ENCODE results near the gene OR6C3.
"Not testable (repeated sequence)": the region's sequence is repeated elsewhere in the genome, so short reads cannot be mapped to it uniquely, and the experiment has no call there.

OR6C3 gene

DNA sequence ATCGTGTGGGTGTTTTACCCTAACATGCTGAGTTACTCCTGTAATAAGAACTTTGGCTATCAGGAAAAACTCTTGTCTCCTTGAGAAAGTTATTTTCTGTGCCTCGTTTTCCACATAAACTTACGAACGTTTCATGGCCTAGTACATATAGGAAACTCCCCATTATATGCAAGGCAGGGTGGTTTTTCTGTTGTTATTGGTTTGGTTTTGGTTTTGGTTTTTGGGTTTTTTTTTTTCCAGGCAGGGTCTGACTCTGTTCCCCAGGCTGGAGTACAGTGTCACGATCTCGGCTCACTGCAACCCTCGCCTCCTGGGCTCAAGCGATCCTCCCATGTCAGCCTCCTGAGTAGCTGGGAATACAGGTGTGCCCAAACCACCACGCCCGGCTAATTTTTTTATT, 5.5 kb downstream of the OR6C3 start:
- TF ChIP-seq EZH2phosphoT487 (IDR thresholded peaks at IDR 0.05; ENCODE audit: low read length): no peak
- TF ChIP-seq, protein P1, sequence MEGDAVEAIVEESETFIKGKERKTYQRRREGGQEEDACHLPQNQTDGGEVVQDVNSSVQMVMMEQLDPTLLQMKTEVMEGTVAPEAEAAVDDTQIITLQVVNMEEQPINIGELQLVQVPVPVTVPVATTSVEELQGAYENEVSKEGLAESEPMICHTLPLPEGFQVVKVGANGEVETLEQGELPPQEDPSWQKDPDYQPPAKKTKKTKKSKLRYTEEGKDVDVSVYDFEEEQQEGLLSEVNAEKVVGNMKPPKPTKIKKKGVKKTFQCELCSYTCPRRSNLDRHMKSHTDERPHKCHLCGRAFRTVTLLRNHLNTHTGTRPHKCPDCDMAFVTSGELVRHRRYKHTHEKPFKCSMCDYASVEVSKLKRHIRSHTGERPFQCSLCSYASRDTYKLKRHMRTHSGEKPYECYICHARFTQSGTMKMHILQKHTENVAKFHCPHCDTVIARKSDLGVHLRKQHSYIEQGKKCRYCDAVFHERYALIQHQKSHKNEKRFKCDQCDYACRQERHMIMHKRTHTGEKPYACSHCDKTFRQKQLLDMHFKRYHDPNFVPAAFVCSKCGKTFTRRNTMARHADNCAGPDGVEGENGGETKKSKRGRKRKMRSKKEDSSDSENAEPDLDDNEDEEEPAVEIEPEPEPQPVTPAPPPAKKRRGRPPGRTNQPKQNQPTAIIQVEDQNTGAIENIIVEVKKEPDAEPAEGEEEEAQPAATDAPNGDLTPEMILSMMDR (IDR thresholded peaks at IDR 0.05; ENCODE audit: low read length): no peak
- no peak for TF ChIP-seq EZH2 (optimal IDR thresholded peaks at IDR 0.05; ENCODE audit: low read depth, low read length)
- peak overlapping the region; percentile 12; the same call in 1 of the 2 replicates for H3K27ac ChIP-seq (ENCODE audit: low read length)
- H3K9me3 ChIP-seq (replicated peaks; ENCODE audit: insufficient read depth, low read length): no peaks in the 10 kb centered on the region
- DNase-seq: peak; percentile 70
- H3K36me3 ChIP-seq (replicated peaks; ENCODE audit: insufficient read depth, low read length): no peaks in the 10 kb centered on the region
- H4K20me1 ChIP-seq (ENCODE audit: insufficient read depth, low read length): no peaks in the 10 kb centered on the region
- peak overlapping the region; percentile 89 for H2AFZ ChIP-seq (ENCODE audit: low read length)
- H3K79me2 ChIP-seq (ENCODE audit: low read length): no peaks in the 10 kb centered on the region
- no peaks in the 10 kb centered on the region for H3K9me2 ChIP-seq (replicated peaks; ENCODE audit: insufficient read depth, low read length)
- peak overlapping the region; percentile 68 for H3K4me2 ChIP-seq (ENCODE audit: low read depth, low read length)
- no peaks in the 10 kb centered on the region for H3K27me3 ChIP-seq (replicated peaks; ENCODE audit: insufficient read depth, low read length)
- peak overlapping the region; percentile 60 for H3K4me3 ChIP-seq (ENCODE audit: low read length)
- peak overlapping the region; percentile 52 for H3K9ac ChIP-seq (ENCODE audit: low read length)
- 0 out of 2 replicates have a peak, but pooled peaks cover 3% of the 10 kb centered on the region for H3K4me1 ChIP-seq (ENCODE audit: low read length)
- H3F3A ChIP-seq (ENCODE audit: insufficient read depth, low read length): no peaks in the 10 kb centered on the region

DNA sequence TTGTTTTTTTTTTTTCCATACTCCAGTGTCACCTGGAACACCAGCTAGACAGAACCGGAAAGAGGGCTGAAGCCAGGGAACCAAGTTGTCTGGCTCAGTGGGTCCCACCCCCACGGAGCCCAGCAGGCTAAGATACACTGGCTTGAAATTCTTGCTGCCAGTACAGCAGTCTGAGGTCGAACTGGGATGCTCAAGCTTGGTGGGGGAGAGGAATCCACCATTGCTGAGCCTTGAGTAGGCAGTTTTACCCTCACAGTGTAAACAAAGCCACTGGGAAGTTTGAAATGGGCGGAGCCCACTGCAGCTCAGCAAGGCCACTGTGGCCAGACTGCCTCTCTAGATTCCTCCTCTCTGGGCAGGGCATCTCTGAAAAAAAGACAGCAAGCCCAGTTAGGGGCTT, 24.8 kb downstream of the OR6C3 start:
- H3K79me2 ChIP-seq (ENCODE audit: low read length); H3K4me3 ChIP-seq (ENCODE audit: low read length); H3F3A ChIP-seq (ENCODE audit: insufficient read depth, low read length); H3K27ac ChIP-seq (ENCODE audit: low read length); H3K27me3 ChIP-seq (replicated peaks; ENCODE audit: insufficient read depth, low read length); H3K4me2 ChIP-seq (ENCODE audit: low read depth, low read length); H3K9me3 ChIP-seq (replicated peaks; ENCODE audit: insufficient read depth, low read length); H2AFZ ChIP-seq (ENCODE audit: low read length); H4K20me1 ChIP-seq (ENCODE audit: insufficient read depth, low read length); DNase-seq; H3K36me3 ChIP-seq (replicated peaks; ENCODE audit: insufficient read depth, low read length); H3K4me1 ChIP-seq (ENCODE audit: low read length); H3K9me2 ChIP-seq (replicated peaks; ENCODE audit: insufficient read depth, low read length); H3K9ac ChIP-seq (ENCODE audit: low read length): not testable (repeated sequence)

DNA sequence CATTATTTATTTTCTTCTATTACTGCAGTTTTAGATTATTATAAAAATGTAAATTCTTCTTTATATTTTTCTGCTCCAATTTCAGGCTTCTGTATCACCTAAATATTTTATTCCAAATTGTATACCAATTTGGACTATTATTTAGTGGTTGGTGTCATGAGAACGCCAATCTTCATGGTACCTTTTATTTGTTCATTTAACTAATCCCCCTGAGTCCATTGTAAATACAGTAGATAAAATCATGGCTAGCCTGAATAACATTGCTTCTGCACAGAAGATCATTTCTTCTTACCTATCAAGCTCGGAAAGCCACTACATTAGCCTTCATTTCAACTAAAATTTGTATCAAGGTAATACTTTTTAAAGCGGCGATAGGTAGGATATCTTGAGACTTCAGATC, 32.1 kb downstream of the OR6C3 start, which contains the start of gene OR6C75:
Gene OR6C75 (plus strand): TSS at position 301 of the 400 bp plus-strand sequence. CDS start 2,136 bp downstream, outside the sequence.
- Histone ChIP-seq H3K27me3 (replicated peaks; ENCODE audit: insufficient read depth, low read length) (no peaks in the 10 kb centered on the region), H3K9ac (ENCODE audit: low read length) (no peak within 1 kb of the TSS), H3K4me1 (ENCODE audit: low read length) (no peaks in the 10 kb centered on the region), H3K79me2 (ENCODE audit: low read length) (no peaks in the 10 kb centered on the region), H3K27ac (ENCODE audit: low read length) (no peak within 1 kb of the TSS), H4K20me1 (ENCODE audit: insufficient read depth, low read length) (no peaks in the 10 kb centered on the region), H3K36me3 (replicated peaks; ENCODE audit: insufficient read depth, low read length) (no peaks in the 10 kb centered on the region), H3F3A (ENCODE audit: insufficient read depth, low read length) (no peaks in the 10 kb centered on the region), H3K4me2 (ENCODE audit: low read depth, low read length) (no peak within 1 kb of the TSS), H3K9me2 (replicated peaks; ENCODE audit: insufficient read depth, low read length) (no peaks in the 10 kb centered on the region), H3K4me3 (ENCODE audit: low read length) (no peak within 1 kb of the TSS), H3K9me3 (replicated peaks; ENCODE audit: insufficient read depth, low read length) (no peaks in the 10 kb centered on the region), H2AFZ (ENCODE audit: low read length) (no peak within 1 kb of the TSS)
- TF ChIP-seq, protein P1 (IDR thresholded peaks at IDR 0.05; ENCODE audit: low read length): no peak
- TF ChIP-seq EZH2phosphoT487 (IDR thresholded peaks at IDR 0.05; ENCODE audit: low read length) (no peak), EZH2 (optimal IDR thresholded peaks at IDR 0.05; ENCODE audit: low read depth, low read length) (no peak)
- DNase-seq: no peak

DNA sequence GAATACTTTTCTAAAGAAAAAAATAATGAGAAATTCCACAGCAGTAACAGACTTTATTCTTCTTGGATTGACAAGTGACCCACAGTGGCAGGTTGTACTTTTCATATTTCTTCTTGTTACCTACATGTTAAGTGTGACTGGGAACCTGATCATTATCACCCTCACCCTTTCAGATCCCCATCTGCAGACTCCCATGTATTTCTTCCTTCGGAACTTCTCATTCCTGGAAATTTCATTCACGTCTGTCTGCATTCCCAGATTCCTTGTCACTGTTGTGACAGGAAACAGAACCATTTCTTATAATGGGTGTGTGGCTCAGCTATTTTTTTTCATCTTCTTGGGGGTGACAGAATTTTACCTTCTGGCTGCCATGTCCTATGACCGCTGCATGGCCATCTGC, 34.5 kb downstream of the OR6C3 start:
- Histone ChIP-seq H4K20me1 (ENCODE audit: insufficient read depth, low read length) (no peaks in the 10 kb centered on the region), H3K4me3 (ENCODE audit: low read length) (no peak overlapping the region), H3K4me2 (ENCODE audit: low read depth, low read length) (no peak overlapping the region), H3F3A (ENCODE audit: insufficient read depth, low read length) (no peaks in the 10 kb centered on the region), H3K27me3 (replicated peaks; ENCODE audit: insufficient read depth, low read length) (no peaks in the 10 kb centered on the region), H3K9me2 (replicated peaks; ENCODE audit: insufficient read depth, low read length) (no peaks in the 10 kb centered on the region), H2AFZ (ENCODE audit: low read length) (no peak overlapping the region), H3K4me1 (ENCODE audit: low read length) (no peaks in the 10 kb centered on the region), H3K27ac (ENCODE audit: low read length) (no peak overlapping the region), H3K36me3 (replicated peaks; ENCODE audit: insufficient read depth, low read length) (no peaks in the 10 kb centered on the region), H3K9ac (ENCODE audit: low read length) (no peak overlapping the region), H3K9me3 (replicated peaks; ENCODE audit: insufficient read depth, low read length) (no peaks in the 10 kb centered on the region), H3K79me2 (ENCODE audit: low read length) (no peaks in the 10 kb centered on the region)
- TF ChIP-seq EZH2 (optimal IDR thresholded peaks at IDR 0.05; ENCODE audit: low read depth, low read length) (no peak), EZH2phosphoT487 (IDR thresholded peaks at IDR 0.05; ENCODE audit: low read length) (no peak)
- TF ChIP-seq, protein P1 (IDR thresholded peaks at IDR 0.05; ENCODE audit: low read length): no peak
- no peak for DNase-seq
